ENCODE measurements around the gene TTC21A. TPM values are rescaled to one million over a fixed set of nuclear protein-coding genes. Genes with fewer than 3 reads are reported as not detected.
A peak's percentile ranks its signal among the peaks of the same experiment; 100 is the strongest.

TTC21A gene
- polyA plus RNA-seq, 1 donor (not counting 4 experiments of a cell fraction or from before 2014, with no cell fraction given) = 1.3 TPM

DNA sequence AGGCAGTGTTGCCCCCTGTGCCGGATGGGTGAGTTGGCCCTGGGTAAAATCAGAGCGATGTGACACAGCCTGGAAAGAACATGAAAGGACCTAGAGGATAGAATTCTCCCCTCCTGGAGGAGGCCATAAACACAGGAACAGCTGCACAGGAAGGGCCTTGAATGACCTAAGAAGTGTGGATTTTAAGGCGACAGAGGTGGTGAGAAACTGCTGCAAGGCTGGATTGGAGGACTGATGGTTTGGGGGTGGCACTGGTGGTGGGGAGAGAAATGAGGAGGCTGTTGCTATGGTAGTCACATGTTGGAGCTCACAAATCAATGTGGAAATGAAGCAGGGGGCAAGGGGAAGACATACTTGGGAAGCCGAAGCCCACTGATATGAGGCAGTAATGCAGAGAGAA, 71.1 kb downstream of the TTC21A start:
- Histone ChIP-seq H4K20me1 (ENCODE audit: control insufficient read depth, extremely low read depth, insufficient read depth, low read length) (no peaks in the 10 kb centered on the region), H3K9ac (ENCODE audit: control insufficient read depth, extremely low read depth, insufficient read depth, low read length) (no peak overlapping the region), H3K9me1 (ENCODE audit: control insufficient read depth, extremely low read depth, insufficient read depth, low read length) (no peaks in the 10 kb centered on the region), H3K79me2 (ENCODE audit: control insufficient read depth, insufficient read depth, low read length) (no peaks in the 10 kb centered on the region), H3K4me3 (ENCODE audit: control insufficient read depth in 2 of 3, extremely low read depth in 1 of 3, insufficient read depth in 2 of 3, low read depth in 1 of 3, low read length in 3 of 3) (peak overlapping the region in 1 of 3 experiments; percentile 63), H3K4me2 (ENCODE audit: control insufficient read depth, extremely low read depth, insufficient read depth, low read depth, low read length) (peak overlapping the region; percentile 86), H3K27ac (ENCODE audit: control insufficient read depth, insufficient read depth, low read length) (no peak overlapping the region), H3K36me3 (ENCODE audit: control insufficient read depth in 2 of 2, extremely low read depth in 1 of 2, insufficient read depth in 2 of 2, low read length in 2 of 2) (no peaks in the 10 kb centered on the region), H3K9me3 (ENCODE audit: control insufficient read depth, low read depth, low read length) (no peaks in the 10 kb centered on the region), H2AFZ (ENCODE audit: control insufficient read depth, low read length) (no peak overlapping the region), H3K27me3 (ENCODE audit: control insufficient read depth, extremely low read depth, insufficient read depth, low read length) (no peaks in the 10 kb centered on the region), H3K4me1 (ENCODE audit: control insufficient read depth, extremely low read depth, insufficient read depth, low read length) (peaks cover 22% of the 10 kb centered on the region)
- TF ChIP-seq EZH2 (IDR thresholded peaks at IDR 0.05; ENCODE audit: low read length) = no peak
- TF ChIP-seq, protein P1, sequence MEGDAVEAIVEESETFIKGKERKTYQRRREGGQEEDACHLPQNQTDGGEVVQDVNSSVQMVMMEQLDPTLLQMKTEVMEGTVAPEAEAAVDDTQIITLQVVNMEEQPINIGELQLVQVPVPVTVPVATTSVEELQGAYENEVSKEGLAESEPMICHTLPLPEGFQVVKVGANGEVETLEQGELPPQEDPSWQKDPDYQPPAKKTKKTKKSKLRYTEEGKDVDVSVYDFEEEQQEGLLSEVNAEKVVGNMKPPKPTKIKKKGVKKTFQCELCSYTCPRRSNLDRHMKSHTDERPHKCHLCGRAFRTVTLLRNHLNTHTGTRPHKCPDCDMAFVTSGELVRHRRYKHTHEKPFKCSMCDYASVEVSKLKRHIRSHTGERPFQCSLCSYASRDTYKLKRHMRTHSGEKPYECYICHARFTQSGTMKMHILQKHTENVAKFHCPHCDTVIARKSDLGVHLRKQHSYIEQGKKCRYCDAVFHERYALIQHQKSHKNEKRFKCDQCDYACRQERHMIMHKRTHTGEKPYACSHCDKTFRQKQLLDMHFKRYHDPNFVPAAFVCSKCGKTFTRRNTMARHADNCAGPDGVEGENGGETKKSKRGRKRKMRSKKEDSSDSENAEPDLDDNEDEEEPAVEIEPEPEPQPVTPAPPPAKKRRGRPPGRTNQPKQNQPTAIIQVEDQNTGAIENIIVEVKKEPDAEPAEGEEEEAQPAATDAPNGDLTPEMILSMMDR (optimal IDR thresholded peaks at IDR 0.05 in 1 of 3, IDR thresholded peaks at IDR 0.05 in 1 of 3, conservative IDR thresholded peaks at IDR 0.05 in 1 of 3; ENCODE audit: extremely low read depth in 1 of 3, insufficient read depth in 2 of 3, low read length in 3 of 3) = no peak
- no peak for DNase-seq (ENCODE audit: low read depth, low spot score)
- dilution Hi-C loops (cut with MboI; ENCODE audit: extremely low pct_ligation_motif_present, low sequenced_read_pairs) = no loop called here
- no peak for FAIRE-seq

DNA sequence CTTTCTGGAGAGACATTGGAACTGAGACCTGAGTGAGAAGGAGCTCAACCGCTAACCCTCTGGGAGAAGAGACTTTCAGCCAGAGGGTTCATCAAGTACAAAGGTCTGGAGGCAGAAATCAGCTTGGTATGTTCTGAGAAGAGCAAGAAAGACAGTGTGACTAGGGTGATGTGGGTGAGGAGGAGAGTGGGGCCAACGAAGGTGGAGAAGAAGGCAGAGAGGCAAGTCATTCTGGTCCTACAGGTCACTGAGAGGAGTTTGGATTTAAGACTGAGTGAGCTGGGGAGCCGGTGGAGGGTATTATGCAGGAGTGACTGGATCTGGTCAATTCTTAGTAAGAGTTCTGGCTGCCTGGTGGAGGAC, 72.7 kb downstream of the TTC21A start:
- DNase-seq (ENCODE audit: low read depth, low spot score) = no peak
- Histone ChIP-seq H3K27ac (ENCODE audit: control insufficient read depth, insufficient read depth, low read length) (no peak overlapping the region), H3K4me1 (ENCODE audit: control insufficient read depth, extremely low read depth, insufficient read depth, low read length) (peaks cover 22% of the 10 kb centered on the region)

More for the DNA sequence above, 72.7 kb downstream of the TTC21A start:
- no peaks in the 10 kb centered on the region for H3K79me2 ChIP-seq (ENCODE audit: control insufficient read depth, insufficient read depth, low read length)
- no peak for FAIRE-seq
- dilution Hi-C loops (cut with MboI; ENCODE audit: extremely low pct_ligation_motif_present, low sequenced_read_pairs) = no loop called here
- peak overlapping the region; percentile 84 for H2AFZ ChIP-seq (ENCODE audit: control insufficient read depth, low read length)
- H3K9ac ChIP-seq (ENCODE audit: control insufficient read depth, extremely low read depth, insufficient read depth, low read length) = peak overlapping the region; percentile 60
- peak overlapping the region in 2 of 3 experiments; percentile 49 to 72 for H3K4me3 ChIP-seq (ENCODE audit: control insufficient read depth in 2 of 3, extremely low read depth in 1 of 3, insufficient read depth in 2 of 3, low read depth in 1 of 3, low read length in 3 of 3)
- no peaks in the 10 kb centered on the region for H3K27me3 ChIP-seq (ENCODE audit: control insufficient read depth, extremely low read depth, insufficient read depth, low read length)
- H3K9me1 ChIP-seq (ENCODE audit: control insufficient read depth, extremely low read depth, insufficient read depth, low read length) = no peaks in the 10 kb centered on the region
- no peaks in the 10 kb centered on the region for H3K9me3 ChIP-seq (ENCODE audit: control insufficient read depth, low read depth, low read length)
- H3K36me3 ChIP-seq (ENCODE audit: control insufficient read depth in 2 of 2, extremely low read depth in 1 of 2, insufficient read depth in 2 of 2, low read length in 2 of 2) = no peaks in the 10 kb centered on the region
- no peaks in the 10 kb centered on the region for H4K20me1 ChIP-seq (ENCODE audit: control insufficient read depth, extremely low read depth, insufficient read depth, low read length)
- no peak for TF ChIP-seq EZH2 (IDR thresholded peaks at IDR 0.05; ENCODE audit: low read length)
- TF ChIP-seq, protein P1 (optimal IDR thresholded peaks at IDR 0.05 in 1 of 3, IDR thresholded peaks at IDR 0.05 in 1 of 3, conservative IDR thresholded peaks at IDR 0.05 in 1 of 3; ENCODE audit: extremely low read depth in 1 of 3, insufficient read depth in 2 of 3, low read length in 3 of 3) = no peak
- peak overlapping the region; percentile 80 for H3K4me2 ChIP-seq (ENCODE audit: control insufficient read depth, extremely low read depth, insufficient read depth, low read depth, low read length)
